WTC11 (cell line): ENCODE data around the gene SDHA.
"Not testable (repeated sequence)": the region's sequence is repeated elsewhere in the genome, so short reads cannot be mapped to it uniquely, and the experiment has no call there.

Experiments
- JUN ChIP-seq: sonication (generic); formaldehyde crosslinking; IDR thresholded peaks from 2 replicates; pipeline ENCODE4 v1.8.0; 2023; ENCODE audit warnings: mild to moderate bottlenecking, missing genetic modification reagents
- RELA ChIP-seq: sonication (generic); formaldehyde crosslinking; IDR thresholded peaks from 2 replicates; pipeline ENCODE4 v1.8.1; 2022; ENCODE audit warnings: missing genetic modification reagents, mild to moderate bottlenecking, borderline replicate concordance
- TF ChIP-seq, protein P1 (sequence below): sonication (generic); formaldehyde crosslinking; IDR thresholded peaks from 2 replicates; pipeline ENCODE4 v1.8.1; 2022; ENCODE audit warnings: low read depth, missing genetic modification reagents, borderline replicate concordance

DNA sequence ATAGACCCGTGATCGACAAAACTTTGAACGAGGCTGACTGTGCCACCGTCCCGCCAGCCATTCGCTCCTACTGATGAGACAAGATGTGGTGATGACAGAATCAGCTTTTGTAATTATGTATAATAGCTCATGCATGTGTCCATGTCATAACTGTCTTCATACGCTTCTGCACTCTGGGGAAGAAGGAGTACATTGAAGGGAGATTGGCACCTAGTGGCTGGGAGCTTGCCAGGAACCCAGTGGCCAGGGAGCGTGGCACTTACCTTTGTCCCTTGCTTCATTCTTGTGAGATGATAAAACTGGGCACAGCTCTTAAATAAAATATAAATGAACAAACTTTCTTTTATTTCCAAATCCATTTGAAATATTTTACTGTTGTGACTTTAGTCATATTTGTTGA lies 38.2 kb downstream of the SDHA start:
- TF ChIP-seq JUN, RELA (CRISPR knock-in tag): not testable (repeated sequence)
- TF ChIP-seq, protein P1, sequence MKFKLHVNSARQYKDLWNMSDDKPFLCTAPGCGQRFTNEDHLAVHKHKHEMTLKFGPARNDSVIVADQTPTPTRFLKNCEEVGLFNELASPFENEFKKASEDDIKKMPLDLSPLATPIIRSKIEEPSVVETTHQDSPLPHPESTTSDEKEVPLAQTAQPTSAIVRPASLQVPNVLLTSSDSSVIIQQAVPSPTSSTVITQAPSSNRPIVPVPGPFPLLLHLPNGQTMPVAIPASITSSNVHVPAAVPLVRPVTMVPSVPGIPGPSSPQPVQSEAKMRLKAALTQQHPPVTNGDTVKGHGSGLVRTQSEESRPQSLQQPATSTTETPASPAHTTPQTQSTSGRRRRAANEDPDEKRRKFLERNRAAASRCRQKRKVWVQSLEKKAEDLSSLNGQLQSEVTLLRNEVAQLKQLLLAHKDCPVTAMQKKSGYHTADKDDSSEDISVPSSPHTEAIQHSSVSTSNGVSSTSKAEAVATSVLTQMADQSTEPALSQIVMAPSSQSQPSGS (CRISPR knock-in tag): not testable (repeated sequence)
